Suprapubic skin (tissue), 4 donors: ENCODE data around the gene TIMM13. TPM values are rescaled to one million over a fixed set of nuclear protein-coding genes. Genes with fewer than 3 reads are reported as not detected.
"Not testable (repeated sequence)": the region's sequence is repeated elsewhere in the genome, so short reads cannot be mapped to it uniquely, and the experiment has no call there.

ENCODE experiments used
- DNase-seq, 2 donors: peaks; one replicate each; pipeline ENCODE4 v3.0.0-alpha.2; 2019; ENCODE audit warnings: low spot score in 2 of 2
- H3K27ac ChIP-seq: fragments of 200-600 bp; sonication (generic); one replicate; pipeline ENCODE4 v1.5.1; 2019
- H3K27me3 ChIP-seq: fragments of 200-600 bp; sonication (generic); one replicate; pipeline ENCODE4 v1.5.1; 2019
- H3K36me3 ChIP-seq: fragments of 200-600 bp; sonication (generic); one replicate; pipeline ENCODE4 v1.5.1; 2019
- H3K4me1 ChIP-seq: fragments of 200-600 bp; sonication (generic); one replicate; pipeline ENCODE4 v1.5.1; 2019
- H3K4me3 ChIP-seq: fragments of 200-600 bp; sonication (generic); one replicate; pipeline ENCODE4 v1.5.1; 2019; ENCODE audit warnings: mild to moderate bottlenecking
- H3K9me3 ChIP-seq: fragments of 200-600 bp; sonication (generic); one replicate; pipeline ENCODE4 v1.5.1; 2019
- EP300 ChIP-seq: sonication (generic); formaldehyde crosslinking; IDR thresholded peaks from one replicate; pipeline ENCODE4 v1.6.1; 2017; ENCODE audit warnings: antibody characterized with exemption
- POLR2A ChIP-seq, 2 donors: fragments of 450-650 bp; IDR thresholded peaks; one replicate each; pipeline ENCODE4 v1.6.1; 2017; ENCODE audit warnings: antibody characterized with exemption in 2 of 2, mild to moderate bottlenecking in 2 of 2, moderate library complexity in 2 of 2
- POLR2AphosphoS5 ChIP-seq, 3 donors: sonication (generic); formaldehyde crosslinking; IDR thresholded peaks; one replicate each; pipeline ENCODE4 v1.6.1; 2017; ENCODE audit warnings: antibody characterized with exemption in 3 of 3
- WGBS: methylation state at CpG from one replicate; pipeline ENCODE4 v1.1.5; 2018; 5-methylcytosine and 5-hydroxymethylcytosine counted together
- total RNA-seq, 4 donors: library from RNA; depleted of rRNA; stranded (reverse); fragments of >200 nt; gene quantifications; one replicate each; pipeline ENCODE4 v1.1.0, GENCODE V29; 2016
- TF ChIP-seq, protein P1 (sequence below), 2 donors: fragments of 200-600 bp in 1 of 2; fragments of 450-650 bp in 1 of 2; sonication (generic) in 1 of 2; IDR thresholded peaks; one replicate each; pipeline ENCODE4 v1.5.1; 2016 to 2019; ENCODE audit warnings: antibody characterized with exemption in 2 of 2, mild to moderate bottlenecking in 1 of 2, moderate library complexity in 1 of 2

Gene TIMM13
- total RNA-seq, 4 donors from 2014 or later, result 22.1 to 48.6 (median 46.6) TPM

DNA sequence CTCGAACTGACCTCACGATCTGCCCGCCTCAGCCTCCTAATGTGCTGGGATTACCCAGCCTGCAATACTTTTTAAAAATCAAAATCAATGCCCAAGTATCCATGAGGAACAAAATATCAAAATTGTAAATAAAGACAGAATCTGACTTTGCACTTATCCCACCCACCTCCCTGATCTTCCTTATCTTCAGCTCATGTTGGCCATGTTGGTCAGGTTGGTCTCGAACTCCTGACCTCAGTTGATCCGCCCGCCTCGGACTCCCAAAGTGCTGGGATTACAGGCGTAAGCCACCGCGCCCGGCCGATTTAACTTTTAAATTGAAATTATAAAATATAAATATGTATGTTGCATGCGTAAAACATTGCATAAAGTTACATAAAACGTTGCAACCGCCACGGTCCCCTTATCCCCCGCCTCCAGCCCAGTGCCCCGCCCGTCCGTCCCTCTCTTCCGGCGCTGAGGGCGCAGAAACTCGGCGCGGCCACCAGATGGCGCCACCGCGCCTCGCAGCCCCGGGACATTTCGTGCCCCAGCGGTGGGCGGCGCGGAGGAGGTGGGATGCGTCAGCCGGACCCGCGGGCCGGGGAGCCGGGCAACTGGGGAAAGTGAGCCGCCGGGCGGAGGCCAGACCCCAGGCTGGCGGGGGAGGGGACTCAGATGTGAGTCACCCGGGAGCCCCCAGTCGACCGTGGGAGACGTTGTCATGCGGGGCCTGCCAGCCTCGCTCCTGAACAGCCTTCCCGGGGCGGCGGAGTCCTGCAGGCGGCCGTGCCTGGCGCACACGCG lies 47.0 kb upstream of the TIMM13 start:
- peaks cover 11% of the 10 kb centered on the region for H3K36me3 ChIP-seq
- TF ChIP-seq, protein P1, sequence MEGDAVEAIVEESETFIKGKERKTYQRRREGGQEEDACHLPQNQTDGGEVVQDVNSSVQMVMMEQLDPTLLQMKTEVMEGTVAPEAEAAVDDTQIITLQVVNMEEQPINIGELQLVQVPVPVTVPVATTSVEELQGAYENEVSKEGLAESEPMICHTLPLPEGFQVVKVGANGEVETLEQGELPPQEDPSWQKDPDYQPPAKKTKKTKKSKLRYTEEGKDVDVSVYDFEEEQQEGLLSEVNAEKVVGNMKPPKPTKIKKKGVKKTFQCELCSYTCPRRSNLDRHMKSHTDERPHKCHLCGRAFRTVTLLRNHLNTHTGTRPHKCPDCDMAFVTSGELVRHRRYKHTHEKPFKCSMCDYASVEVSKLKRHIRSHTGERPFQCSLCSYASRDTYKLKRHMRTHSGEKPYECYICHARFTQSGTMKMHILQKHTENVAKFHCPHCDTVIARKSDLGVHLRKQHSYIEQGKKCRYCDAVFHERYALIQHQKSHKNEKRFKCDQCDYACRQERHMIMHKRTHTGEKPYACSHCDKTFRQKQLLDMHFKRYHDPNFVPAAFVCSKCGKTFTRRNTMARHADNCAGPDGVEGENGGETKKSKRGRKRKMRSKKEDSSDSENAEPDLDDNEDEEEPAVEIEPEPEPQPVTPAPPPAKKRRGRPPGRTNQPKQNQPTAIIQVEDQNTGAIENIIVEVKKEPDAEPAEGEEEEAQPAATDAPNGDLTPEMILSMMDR (IDR thresholded peaks at IDR 0.05), result peak; percentile 95 to 96
- no peak for TF ChIP-seq EP300
- peak in 2 of 3 donors; percentile 82 to 94 for TF ChIP-seq POLR2AphosphoS5 (IDR thresholded peaks at IDR 0.05)
- no peak for TF ChIP-seq POLR2A (IDR thresholded peaks at IDR 0.05)
- no peaks in the 10 kb centered on the region for H3K27me3 ChIP-seq
- peaks cover 36% of the 10 kb centered on the region for H3K4me1 ChIP-seq
- H3K27ac ChIP-seq, result peak overlapping the region; percentile 85
- peak; percentile 92 to 93 for DNase-seq
- no peaks in the 10 kb centered on the region for H3K9me3 ChIP-seq
- 12% methylated on average over 36 of the region's 60 CpGs for WGBS
- H3K4me3 ChIP-seq, result peak overlapping the region; percentile 89

DNA sequence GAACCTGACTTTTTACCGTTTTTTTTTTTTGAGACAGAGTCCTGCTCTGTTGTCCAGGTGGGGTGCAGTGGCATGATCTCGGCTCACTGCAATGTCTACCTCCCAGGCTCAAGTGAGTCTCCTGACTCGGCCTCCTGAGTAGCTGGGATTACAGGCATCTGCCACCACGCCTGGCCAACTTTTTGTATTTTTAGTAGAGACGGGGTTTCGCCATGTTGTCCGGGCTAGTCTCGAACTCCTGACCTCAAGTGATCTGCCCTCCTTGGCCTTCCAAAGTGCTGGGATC lies 42.5 kb upstream of the TIMM13 start:
- 83% methylated on average over 8 of the region's 8 CpGs for WGBS
- H3K27ac ChIP-seq, H3K36me3 ChIP-seq, H3K27me3 ChIP-seq, DNase-seq, H3K4me1 ChIP-seq, H3K4me3 ChIP-seq, H3K9me3 ChIP-seq: not testable (repeated sequence)

DNA sequence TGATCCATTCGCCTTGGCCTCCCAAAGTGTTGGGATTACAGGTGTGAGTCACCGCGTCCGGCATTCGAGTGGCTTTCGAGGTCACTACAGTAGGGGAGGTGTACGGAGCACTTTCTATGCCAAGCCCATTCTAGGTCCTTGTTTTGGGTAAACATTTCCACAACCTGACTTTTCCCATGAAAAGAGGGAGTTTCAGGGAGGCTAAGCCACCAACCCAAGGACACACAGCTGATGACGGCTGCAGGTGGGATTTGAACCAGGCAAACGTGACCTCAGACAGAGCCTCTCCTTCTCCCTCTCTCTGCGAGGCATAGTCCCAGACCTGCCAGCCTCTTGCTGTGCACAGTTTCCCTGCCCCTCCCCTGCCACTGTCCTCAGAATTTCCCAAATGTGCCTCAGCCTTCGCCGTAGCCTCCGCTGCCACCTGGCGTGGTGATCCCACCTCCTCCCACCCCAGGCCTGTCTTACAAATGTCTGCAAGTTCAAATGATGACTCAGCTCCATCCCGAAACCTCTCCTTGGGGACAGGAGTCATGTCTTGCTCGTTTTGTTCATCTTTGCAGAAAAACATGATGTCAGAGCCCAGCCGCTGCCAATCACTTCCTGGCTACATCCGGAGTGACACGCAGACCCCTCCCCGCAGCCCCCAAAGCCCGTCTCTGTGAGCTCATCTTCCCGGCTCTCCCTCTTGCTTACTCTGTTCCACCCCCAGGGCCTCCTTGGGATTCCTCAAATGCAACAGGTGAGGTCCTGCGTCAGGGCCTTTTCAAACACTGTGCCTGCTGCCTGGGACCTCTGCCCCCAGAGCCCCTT lies 41.9 kb upstream of the TIMM13 start:
- H3K4me1 ChIP-seq, result peaks cover 2% of the 10 kb centered on the region
- TF ChIP-seq POLR2A (IDR thresholded peaks at IDR 0.05), result no peak
- TF ChIP-seq, protein P1 (IDR thresholded peaks at IDR 0.05), result no peak
- TF ChIP-seq POLR2AphosphoS5 (IDR thresholded peaks at IDR 0.05), result no peak
- no peak for TF ChIP-seq EP300
- H3K9me3 ChIP-seq, result no peaks in the 10 kb centered on the region
- H3K4me3 ChIP-seq, result no peak overlapping the region
- no peak overlapping the region for H3K27ac ChIP-seq
- 49% methylated on average over 22 of the region's 23 CpGs for WGBS
- DNase-seq, result no peak
- H3K27me3 ChIP-seq, result no peaks in the 10 kb centered on the region
- H3K36me3 ChIP-seq, result no peaks in the 10 kb centered on the region

DNA sequence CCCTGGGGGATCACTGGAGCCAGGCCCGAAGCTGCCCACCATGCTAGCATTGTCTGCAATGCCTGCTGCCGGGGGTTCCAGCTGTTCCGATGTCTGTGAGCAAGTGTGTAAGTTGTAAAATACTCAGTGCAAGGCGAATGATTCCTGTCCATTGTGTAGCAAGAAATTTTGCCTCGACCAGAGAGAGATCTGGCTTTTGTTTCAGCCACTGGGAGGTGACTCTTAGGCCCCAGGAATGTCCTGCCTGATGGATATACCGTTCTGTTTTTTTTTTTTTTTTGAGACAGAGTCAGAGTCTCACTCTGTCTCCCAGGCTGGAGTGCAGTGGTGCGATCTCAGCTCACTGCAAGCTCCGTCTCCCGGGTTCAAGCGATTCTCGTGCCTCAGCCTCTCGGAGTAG lies 41.2 kb upstream of the TIMM13 start:
- Histone ChIP-seq H3K4me1 (no peaks in the 10 kb centered on the region), H3K27me3 (no peaks in the 10 kb centered on the region), H3K4me3 (no peak overlapping the region), H3K9me3 (no peaks in the 10 kb centered on the region), H3K36me3 (no peaks in the 10 kb centered on the region), H3K27ac (no peak overlapping the region)
- WGBS, result 82% methylated on average over 12 of the region's 12 CpGs
- no peak for DNase-seq
- TF ChIP-seq, protein P1 (IDR thresholded peaks at IDR 0.05), result no peak
- TF ChIP-seq POLR2AphosphoS5 (IDR thresholded peaks at IDR 0.05) (no peak), POLR2A (IDR thresholded peaks at IDR 0.05) (no peak), EP300 (no peak)

DNA sequence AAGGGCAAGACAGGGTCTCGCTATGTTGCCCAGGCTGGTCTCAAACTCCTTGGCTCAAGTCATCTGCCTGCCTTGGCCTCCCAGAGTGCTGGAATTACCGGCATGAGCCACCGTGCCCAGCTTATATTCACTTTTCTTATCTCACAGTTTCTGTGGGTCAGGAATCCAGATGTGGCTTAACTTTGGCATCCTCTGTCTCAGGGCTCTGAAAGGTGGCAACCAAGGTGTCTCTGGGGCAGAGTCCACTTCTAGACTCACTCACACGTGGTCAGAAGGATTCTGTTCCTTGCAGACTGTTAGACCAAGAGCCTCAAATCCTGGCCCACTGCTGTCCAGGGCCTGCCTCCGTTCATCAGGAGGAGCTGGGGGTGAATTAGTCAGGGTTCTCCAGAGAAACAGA lies 37.0 kb upstream of the TIMM13 start:
- no peaks in the 10 kb centered on the region for H3K36me3 ChIP-seq
- TF ChIP-seq, protein P1 (IDR thresholded peaks at IDR 0.05), result no peak
- TF ChIP-seq EP300, result no peak
- no peak for TF ChIP-seq POLR2AphosphoS5 (IDR thresholded peaks at IDR 0.05)
- TF ChIP-seq POLR2A (IDR thresholded peaks at IDR 0.05), result no peak
- DNase-seq, result no peak
- 82% methylated on average over 5 of the region's 5 CpGs for WGBS
- no peak overlapping the region for H3K4me3 ChIP-seq
- no peaks in the 10 kb centered on the region for H3K27me3 ChIP-seq
- peaks cover 19% of the 10 kb centered on the region for H3K4me1 ChIP-seq
- no peaks in the 10 kb centered on the region for H3K9me3 ChIP-seq
- no peak overlapping the region for H3K27ac ChIP-seq

DNA sequence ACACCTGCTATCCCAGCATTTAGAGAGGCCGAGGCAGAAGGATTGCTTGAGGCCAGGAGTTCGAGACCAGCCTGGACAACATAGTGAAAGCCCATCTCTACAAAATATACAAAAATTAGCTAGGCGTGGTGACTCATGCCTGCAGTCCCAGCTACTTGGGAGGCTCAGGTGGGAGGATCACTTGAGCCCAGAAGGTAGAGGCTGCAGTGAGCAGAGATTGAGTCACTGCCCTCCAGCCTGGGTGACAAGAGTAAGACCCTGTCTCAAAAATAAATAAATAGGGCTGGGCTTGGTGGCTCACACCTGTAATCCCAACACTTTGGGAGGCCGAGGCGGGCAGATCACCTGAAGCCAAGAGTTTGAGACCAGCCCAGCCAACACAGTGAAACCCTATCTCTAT lies 36.3 kb upstream of the TIMM13 start:
- not testable (repeated sequence) for H3K4me3 ChIP-seq, H3K36me3 ChIP-seq, DNase-seq, H3K9me3 ChIP-seq, H3K27me3 ChIP-seq, H3K27ac ChIP-seq
- 100% methylated on average over 5 of the region's 5 CpGs for WGBS
- peaks cover 19% of the 10 kb centered on the region for H3K4me1 ChIP-seq
